HEK293T (cell line): ENCODE data around the gene GUCA2B.
A peak's percentile ranks its signal among the peaks of the same experiment; 100 is the strongest.

Experiments used
- CTCF ChIA-PET: fragments of 350-600 bp; formaldehyde crosslinking; extraction: SDS; loops from one replicate; lab custom pipeline; 2021; ENCODE audit warnings: antibody characterized with exemption, inconsistent platforms; lab: Yijun Ruan, JAX
- POLR2A ChIA-PET: fragments of 350-600 bp; formaldehyde crosslinking; extraction: SDS; loops from one replicate; lab custom pipeline; 2020; ENCODE audit warnings: antibody characterized with exemption, inconsistent platforms; lab: Yijun Ruan, JAX
- DNase-seq: peaks from one replicate; pipeline ENCODE4 v3.0.0; 2012; ENCODE audit warnings: mixed read lengths; ENCODE audit errors: extremely low spot score
- ARNT ChIP-seq: fragments of 450-650 bp; IDR thresholded peaks from 2 replicates; pipeline ENCODE4 v1.6.1; 2017; ENCODE audit warnings: mild to moderate bottlenecking
- BHLHE40 ChIP-seq: fragments of 450-650 bp; IDR thresholded peaks from 2 replicates; pipeline ENCODE4 v1.6.1; 2016; ENCODE audit warnings: mild to moderate bottlenecking, moderate library complexity, borderline replicate concordance
- CTBP1 ChIP-seq: fragments of 450-650 bp; IDR thresholded peaks from 2 replicates; pipeline ENCODE4 v1.6.1; 2016; ENCODE audit warnings: borderline replicate concordance
- ELF4 ChIP-seq: fragments of 450-650 bp; IDR thresholded peaks from 2 replicates; pipeline ENCODE4 v1.6.1; 2017; ENCODE audit warnings: antibody characterized with exemption
- FOXA1 ChIP-seq: fragments of 450-650 bp; IDR thresholded peaks from 2 replicates; pipeline ENCODE4 v1.6.1; 2016; ENCODE audit warnings: mild to moderate bottlenecking
- FOXK2 ChIP-seq: fragments of 450-650 bp; IDR thresholded peaks from 2 replicates; pipeline ENCODE4 v1.6.1; 2016; ENCODE audit warnings: mild to moderate bottlenecking
- FOXM1 ChIP-seq: fragments of 450-650 bp; IDR thresholded peaks from 2 replicates; pipeline ENCODE4 v1.6.1; 2017; ENCODE audit warnings: mild to moderate bottlenecking, borderline replicate concordance
- HDGF ChIP-seq: fragments of 450-650 bp; IDR thresholded peaks from 2 replicates; pipeline ENCODE4 v1.6.1; 2017; ENCODE audit warnings: antibody characterized with exemption, borderline replicate concordance
- L3MBTL2 ChIP-seq: fragments of 450-650 bp; conservative IDR thresholded peaks from 2 replicates; pipeline ENCODE4 v1.6.1; 2016; ENCODE audit warnings: mild to moderate bottlenecking
- LEF1 ChIP-seq: fragments of 450-650 bp; IDR thresholded peaks from 2 replicates; pipeline ENCODE4 v1.6.1; 2017; ENCODE audit warnings: mild to moderate bottlenecking, borderline replicate concordance
- NFRKB ChIP-seq: fragments of 450-650 bp; IDR thresholded peaks from 2 replicates; pipeline ENCODE4 v1.6.1; 2016; ENCODE audit warnings: mild to moderate bottlenecking, moderate library complexity
- PKNOX1 ChIP-seq: fragments of 450-650 bp; IDR thresholded peaks from 2 replicates; pipeline ENCODE4 v1.6.1; 2016
- SP1 ChIP-seq: fragments of 450-650 bp; IDR thresholded peaks from 2 replicates; pipeline ENCODE4 v1.6.1; 2017
- SUZ12 ChIP-seq: fragments of 450-650 bp; IDR thresholded peaks from 2 replicates; pipeline ENCODE4 v1.6.1; 2016; ENCODE audit warnings: mild to moderate bottlenecking
- TARDBP ChIP-seq: fragments of 450-650 bp; IDR thresholded peaks from 2 replicates; pipeline ENCODE4 v1.6.1; 2016
- ZNF384 ChIP-seq: fragments of 450-650 bp; IDR thresholded peaks from 2 replicates; pipeline ENCODE4 v1.6.1; 2016

Gene GUCA2B

DNA sequence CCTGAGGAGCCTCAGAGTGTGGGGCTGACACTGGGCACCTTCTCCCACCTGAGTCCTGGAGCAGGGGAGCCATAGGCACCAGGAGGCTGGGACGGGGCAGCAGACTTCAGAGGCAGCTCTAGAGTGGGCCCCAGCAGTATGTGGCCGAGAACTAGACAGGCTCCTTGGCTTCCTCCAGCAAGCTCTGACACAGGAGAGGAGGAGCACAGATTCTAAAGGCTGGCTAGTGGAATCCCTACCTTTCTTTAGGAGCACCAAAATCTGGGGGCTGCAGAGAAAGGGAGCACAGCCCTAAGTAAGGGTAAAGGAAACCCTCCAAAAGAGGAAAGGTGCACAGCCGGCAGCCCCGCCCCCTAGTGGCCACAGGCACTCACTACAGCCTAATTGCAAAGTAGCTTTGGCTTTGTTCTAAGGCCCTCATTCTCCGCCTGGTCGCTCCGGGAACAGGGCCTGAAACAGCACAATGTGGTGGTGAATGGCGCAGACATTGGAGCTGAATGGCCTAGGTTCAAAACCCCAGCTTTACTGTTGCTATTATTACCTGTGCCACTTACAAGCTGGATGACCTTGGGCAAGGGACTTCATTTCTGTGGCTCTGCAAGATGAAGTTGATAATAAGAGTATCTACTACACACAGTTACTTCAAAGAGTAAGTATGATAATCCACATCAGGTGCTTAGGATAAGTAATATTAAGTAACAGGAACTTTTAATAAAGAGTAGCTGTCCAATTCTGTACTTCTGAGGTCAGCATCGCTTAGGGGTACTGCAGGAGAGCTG, 20.1 kb downstream of the GUCA2B start:
- ChIA-PET CTCF (interaction anchor here (0.6 to 1.6 kb wide), 26 partner anchors 8 to 681 kb away, joined by 3 to 11 read pairs (median 4); no protein-coding TSS in a partner anchor), POLR2A (interaction anchor here (1.5 kb wide), 1 partner anchor 509 kb away, joined by 5 read pairs; the partner anchor contains the start of gene YBX1)
- no peak for TF ChIP-seq NFRKB
- no peak for TF ChIP-seq ZNF384
- no peak for TF ChIP-seq BHLHE40
- no peak for TF ChIP-seq SP1
- no peak for TF ChIP-seq SUZ12
- TF ChIP-seq FOXM1 = no peak
- TF ChIP-seq PKNOX1 = no peak
- no peak for TF ChIP-seq L3MBTL2
- DNase-seq = peak; percentile 80

DNA sequence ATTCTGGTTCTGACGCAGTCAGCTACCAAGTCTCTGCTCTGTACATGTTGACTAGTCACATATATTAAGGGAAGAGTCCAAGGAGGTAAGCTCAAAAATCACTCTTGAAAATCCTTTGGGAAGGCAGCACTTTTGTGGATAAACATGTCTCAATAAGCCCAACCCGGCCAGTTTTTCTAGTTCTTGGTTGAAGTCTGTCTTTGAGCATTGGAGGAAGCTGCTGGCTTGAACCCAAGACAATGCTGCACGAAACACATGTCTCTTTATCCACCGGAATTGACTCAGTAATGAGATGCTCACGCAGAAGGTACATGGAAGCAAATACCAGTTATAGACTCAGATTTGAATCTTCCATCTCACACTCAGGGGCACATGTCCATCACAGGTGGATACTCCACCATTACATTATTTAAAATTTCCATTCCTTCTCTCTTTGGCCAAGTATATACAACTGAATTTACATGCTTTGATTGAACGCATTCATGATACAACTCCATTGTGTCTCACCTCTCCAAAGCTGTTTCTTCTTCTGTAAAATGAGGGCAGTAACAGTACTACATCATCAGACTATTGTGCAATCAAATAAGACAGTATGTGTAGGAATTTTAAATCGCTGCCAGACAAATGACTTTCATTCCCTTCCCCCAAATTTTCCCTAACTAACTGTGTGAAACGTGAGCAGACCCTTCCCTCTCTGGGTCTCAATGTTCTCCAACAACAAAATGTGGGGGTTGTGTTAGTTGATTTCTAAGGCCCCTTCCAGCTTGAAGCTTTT, 20.9 kb downstream of the GUCA2B start:
- DNase-seq = no peak
- ChIA-PET POLR2A (interaction anchor here (1.5 kb wide), 1 partner anchor 508 kb away, joined by 5 read pairs; the partner anchor contains the start of gene YBX1), CTCF (interaction anchor here (0.6 to 1.6 kb wide), 27 partner anchors 9 to 682 kb away, joined by 3 to 11 read pairs (median 4); no protein-coding TSS in a partner anchor)
- no peak for TF ChIP-seq ZNF384
- no peak for TF ChIP-seq SUZ12
- no peak for TF ChIP-seq PKNOX1
- TF ChIP-seq HDGF = no peak
- no peak for TF ChIP-seq SP1
- TF ChIP-seq ELF4 = no peak
- no peak for TF ChIP-seq LEF1
- no peak for TF ChIP-seq NFRKB
- TF ChIP-seq TARDBP = no peak
- TF ChIP-seq FOXA1 = no peak
- no peak for TF ChIP-seq BHLHE40
- TF ChIP-seq FOXM1 = no peak
- TF ChIP-seq ARNT = no peak
- no peak for TF ChIP-seq CTBP1
- TF ChIP-seq FOXK2 = no peak
- TF ChIP-seq L3MBTL2 = no peak

- CTCF ChIA-PET = interaction anchor here (1.0 kb wide), 1 partner anchor 28 kb away, joined by 3 read pairs; no protein-coding TSS in a partner anchor
- no peak for DNase-seq
- POLR2A ChIA-PET = no interaction called here
- TF ChIP-seq SUZ12 (no peak), L3MBTL2 (no peak), FOXK2 (no peak), CTBP1 (no peak), LEF1 (no peak), ZNF384 (no peak), SP1 (no peak), ELF4 (no peak), FOXA1 (no peak), PKNOX1 (no peak), FOXM1 (no peak), HDGF (no peak), ARNT (no peak), BHLHE40 (no peak), NFRKB (no peak), TARDBP (no peak)
These were observed 22.3 kb downstream of the GUCA2B start for GRCh38 chr1:42175314-42176054.

- TF ChIP-seq SUZ12 = no peak
- no peak for TF ChIP-seq SP1
- no peak for TF ChIP-seq ARNT
- no peak for TF ChIP-seq CTBP1
- TF ChIP-seq FOXA1 = no peak
- no peak for TF ChIP-seq L3MBTL2
- TF ChIP-seq FOXK2 = no peak
- no peak for TF ChIP-seq TARDBP
- ChIA-PET CTCF (interaction anchor here (0.7 kb wide), 1 partner anchor 149 kb away, joined by 3 read pairs; no protein-coding TSS in a partner anchor), POLR2A (no interaction called here)
- peak; percentile 51 for DNase-seq
These were observed 23.8 kb downstream of the GUCA2B start for GRCh38 chr1:42176902-42177519.
